22Rv1 (cell line): ENCODE measurements around the gene LGALS14.

Experiments used
- ZFX ChIP-seq: fragments of 450-650 bp; IDR thresholded peaks from 2 replicates; pipeline ENCODE4 v1.6.1; 2017; ENCODE audit warnings: antibody characterized with exemption, borderline replicate concordance
- TF ChIP-seq, protein P1 (sequence below): fragments of 450-650 bp; IDR thresholded peaks from 2 replicates; pipeline ENCODE4 v1.5.1; 2017; ENCODE audit warnings: mild to moderate bottlenecking

DNA sequence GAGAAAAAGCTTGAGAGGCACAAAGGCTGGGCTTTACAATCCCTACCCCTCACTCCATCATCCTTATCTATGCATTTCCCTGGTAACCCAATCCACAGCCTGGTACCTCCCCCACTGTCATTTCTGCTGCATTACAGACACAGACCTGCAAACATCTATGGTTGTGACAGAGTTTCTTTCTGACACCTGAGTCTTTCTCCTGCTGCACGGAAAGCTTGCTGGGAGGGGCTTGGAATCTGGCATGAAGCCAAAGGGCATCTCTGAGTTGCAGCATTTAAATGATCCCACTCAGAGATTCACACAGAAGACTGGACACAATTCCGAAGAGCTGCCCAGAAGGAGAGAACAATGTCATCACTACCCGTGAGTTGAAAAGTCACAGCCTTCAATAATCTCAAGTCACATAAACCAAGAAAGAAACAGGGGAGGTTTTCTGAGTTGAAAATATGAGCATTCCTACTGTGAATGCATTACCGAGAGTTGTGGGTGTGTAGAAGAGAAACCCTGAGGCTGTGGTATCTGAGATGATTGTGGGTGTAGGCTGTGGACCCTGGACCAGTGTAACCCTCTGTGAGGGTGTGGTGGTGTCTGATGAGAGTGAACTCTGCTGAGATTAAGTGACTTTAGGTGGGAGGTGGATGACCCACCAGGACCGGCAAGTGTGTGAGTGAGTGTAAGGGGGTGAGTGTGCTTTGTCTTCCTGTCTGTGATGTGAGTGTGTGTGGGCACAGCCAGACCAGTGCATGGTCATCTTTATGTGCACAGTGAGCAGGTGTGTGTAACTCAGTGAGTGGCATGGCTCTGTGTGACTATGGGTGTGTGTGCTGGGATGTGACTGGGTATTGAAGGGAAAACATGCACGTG is at the start of gene LGALS14:
- TF ChIP-seq, protein P1, sequence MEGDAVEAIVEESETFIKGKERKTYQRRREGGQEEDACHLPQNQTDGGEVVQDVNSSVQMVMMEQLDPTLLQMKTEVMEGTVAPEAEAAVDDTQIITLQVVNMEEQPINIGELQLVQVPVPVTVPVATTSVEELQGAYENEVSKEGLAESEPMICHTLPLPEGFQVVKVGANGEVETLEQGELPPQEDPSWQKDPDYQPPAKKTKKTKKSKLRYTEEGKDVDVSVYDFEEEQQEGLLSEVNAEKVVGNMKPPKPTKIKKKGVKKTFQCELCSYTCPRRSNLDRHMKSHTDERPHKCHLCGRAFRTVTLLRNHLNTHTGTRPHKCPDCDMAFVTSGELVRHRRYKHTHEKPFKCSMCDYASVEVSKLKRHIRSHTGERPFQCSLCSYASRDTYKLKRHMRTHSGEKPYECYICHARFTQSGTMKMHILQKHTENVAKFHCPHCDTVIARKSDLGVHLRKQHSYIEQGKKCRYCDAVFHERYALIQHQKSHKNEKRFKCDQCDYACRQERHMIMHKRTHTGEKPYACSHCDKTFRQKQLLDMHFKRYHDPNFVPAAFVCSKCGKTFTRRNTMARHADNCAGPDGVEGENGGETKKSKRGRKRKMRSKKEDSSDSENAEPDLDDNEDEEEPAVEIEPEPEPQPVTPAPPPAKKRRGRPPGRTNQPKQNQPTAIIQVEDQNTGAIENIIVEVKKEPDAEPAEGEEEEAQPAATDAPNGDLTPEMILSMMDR = no peak
- TF ChIP-seq ZFX = no peak
